OCI-LY7 (cell line): ENCODE measurements around the gene PLA2G2E. TPM values are rescaled to one million over a fixed set of nuclear protein-coding genes. Genes with fewer than 3 reads are reported as not detected.

Source experiments
- BruUV-seq: library from RNA; stranded (reverse); fragments of 400-500 nt; replicated peaks from 2 replicates; lab custom pipeline; 2021; lab: Mats Ljungman, UMichigan
- CTCF ChIA-PET: fragments of 300-600 bp; sonication (Branson Sonifier 250); formaldehyde crosslinking; loops from one replicate; lab custom pipeline; 2022; ENCODE audit warnings: antibody characterized with exemption; ENCODE audit not compliant: unreplicated experiment; lab: Charles Lee
- POLR2A ChIA-PET: fragments of 300-600 bp; sonication (Branson Sonifier 250); formaldehyde crosslinking; loops from one replicate; lab custom pipeline; 2022; ENCODE audit warnings: antibody characterized with exemption; lab: Charles Lee
- DNase-seq: peaks from one replicate; pipeline ENCODE4 v3.0.0-alpha.2; 2015; ENCODE audit warnings: low spot score
- H2AFZ ChIP-seq: fragments of 200-600 bp; sonication (generic), shearing (Covaris generic); 2 replicates; pipeline ENCODE4 v1.6.1; 2014; ENCODE audit warnings: mild to moderate bottlenecking, antibody characterized with exemption, low read length, moderate library complexity
- H3K27ac ChIP-seq: fragments of 200-600 bp; sonication (generic); 2 replicates; pipeline ENCODE4 v1.5.1; 2014; ENCODE audit warnings: mixed run types, low read depth, mild to moderate bottlenecking, moderate library complexity, low read length, inconsistent platforms; ENCODE audit not compliant: poor library complexity, severe bottlenecking
- H3K36me3 ChIP-seq: fragments of 200-600 bp; sonication (generic); 2 replicates; pipeline ENCODE4 v1.6.1; 2014; ENCODE audit warnings: mild to moderate bottlenecking, antibody characterized with exemption, low read length, moderate library complexity, mixed read lengths; ENCODE audit not compliant: insufficient read depth
- H3K4me1 ChIP-seq: fragments of 200-600 bp; sonication (generic); 2 replicates; pipeline ENCODE4 v1.5.1; 2014; ENCODE audit warnings: mild to moderate bottlenecking, low read length; ENCODE audit not compliant: insufficient read depth, poor library complexity, severe bottlenecking
- H3K4me2 ChIP-seq: fragments of 200-600 bp; sonication (generic); 2 replicates; pipeline ENCODE4 v1.6.1; 2014; ENCODE audit warnings: mild to moderate bottlenecking, low read length
- H3K4me3 ChIP-seq: fragments of 200-600 bp; sonication (generic); 2 replicates; pipeline ENCODE4 v1.5.1; 2014; ENCODE audit warnings: mild to moderate bottlenecking, low read depth, low read length; ENCODE audit not compliant: poor library complexity, severe bottlenecking
- H3K79me2 ChIP-seq: fragments of 200-600 bp; sonication (generic); 2 replicates; pipeline ENCODE4 v1.6.1; 2016; ENCODE audit warnings: low read depth, mild to moderate bottlenecking, low read length, moderate library complexity, mixed read lengths; ENCODE audit not compliant: insufficient read depth
- H3K9me2 ChIP-seq: fragments of 200-600 bp; sonication (generic); 2 replicates; pipeline ENCODE4 v1.6.1; 2016; ENCODE audit warnings: mild to moderate bottlenecking, low read length, mixed read lengths; ENCODE audit not compliant: insufficient read depth
- H3K9me3 ChIP-seq: fragments of 200-600 bp; sonication (generic); 2 replicates; pipeline ENCODE4 v1.6.1; 2014; ENCODE audit warnings: mild to moderate bottlenecking, mixed run types, low read length, mixed read lengths
- H4K20me1 ChIP-seq: fragments of 200-600 bp; sonication (generic); 2 replicates; pipeline ENCODE4 v1.6.1; 2014; ENCODE audit warnings: mild to moderate bottlenecking, antibody characterized with exemption, low read length, moderate library complexity, mixed read lengths; ENCODE audit not compliant: insufficient read depth
- CTCF ChIP-seq: fragments of 200-600 bp; sonication (generic); conservative IDR thresholded peaks from 2 replicates; pipeline ENCODE4 v1.5.1; 2014; ENCODE audit warnings: mild to moderate bottlenecking, antibody characterized with exemption, low read length, moderate library complexity, mixed read lengths
- EZH2phosphoT487 ChIP-seq: fragments of 200-600 bp; sonication (generic); IDR thresholded peaks from 2 replicates; pipeline ENCODE4 v1.6.1; 2018; ENCODE audit warnings: low read depth, borderline replicate concordance, mild to moderate bottlenecking, mixed run types, antibody characterized with exemption, low read length, moderate library complexity, mixed read lengths
- intact Hi-C: fragments of 100-400 bp; cut with micrococcal nuclease; formaldehyde crosslinking; loops from one replicate; pipeline ENCODE4 v1.10.0; 2022; ENCODE audit not compliant: unreplicated experiment
- total RNA-seq, 2 experiments: library from RNA; depleted of rRNA in 1 of 2; stranded (reverse); fragments of >200 nt in 1 of 2; shearing (Covaris generic) in 1 of 2; gene quantifications; 2 replicates each; pipeline ENCODE4 v1.2.3, GENCODE V29; 2014 to 2022

PLA2G2E gene
- total RNA-seq, 2 experiments from 2014 or later = not detected

- Histone ChIP-seq H3K36me3 (no peaks in the 10 kb centered on the region), H3K27ac (no peak overlapping the region), H3K4me3 (no peak overlapping the region), H2AFZ (no peak overlapping the region), H3K4me1 (peaks cover 2% of the 10 kb centered on the region), H3K79me2 (no peaks in the 10 kb centered on the region), H4K20me1 (no peaks in the 10 kb centered on the region), H3K4me2 (no peak overlapping the region), H3K9me3 (peaks cover 11% of the 10 kb centered on the region; the same call in 1 of the 2 replicates), H3K9me2 (no peaks in the 10 kb centered on the region)
- no peak for TF ChIP-seq EZH2phosphoT487
- TF ChIP-seq CTCF = no peak
- ChIA-PET CTCF (no interaction called here), POLR2A (interaction anchor here (0.6 kb wide), 1 partner anchor 1701 kb away, joined by 3 read pairs; no protein-coding TSS in a partner anchor)
- DNase-seq = no peak
- intact Hi-C loops = no loop called here
- no TSS peak for BruUV-seq
Observed at GRCh38 chr1:19955534-19956170, 32.2 kb upstream of the PLA2G2E start.

GRCh38 chr1:19954059-19954458, 30.6 kb upstream of the PLA2G2E start:
- H3K4me2 ChIP-seq = no peak overlapping the region
- peaks cover 11% of the 10 kb centered on the region; the same call in 1 of the 2 replicates for H3K9me3 ChIP-seq
- no TSS peak for BruUV-seq
- no peaks in the 10 kb centered on the region for H3K4me1 ChIP-seq
- no peaks in the 10 kb centered on the region for H3K9me2 ChIP-seq
- ChIA-PET CTCF (no interaction called here), POLR2A (no interaction called here)
- DNase-seq = no peak
- intact Hi-C loops = no loop called here
- H3K79me2 ChIP-seq = no peaks in the 10 kb centered on the region
- H2AFZ ChIP-seq = no peak overlapping the region
- H3K4me3 ChIP-seq = no peak overlapping the region
- no peaks in the 10 kb centered on the region for H3K36me3 ChIP-seq
- H4K20me1 ChIP-seq = no peaks in the 10 kb centered on the region
- TF ChIP-seq CTCF (no peak), EZH2phosphoT487 (no peak)
- H3K27ac ChIP-seq = no peak overlapping the region

GRCh38 chr1:19949016-19949415, 25.6 kb upstream of the PLA2G2E start:
- no peak overlapping the region for H3K4me3 ChIP-seq
- H3K4me1 ChIP-seq = no peaks in the 10 kb centered on the region
- intact Hi-C loops = no loop called here
- no peaks in the 10 kb centered on the region for H3K36me3 ChIP-seq
- H2AFZ ChIP-seq = no peak overlapping the region
- ChIA-PET CTCF (no interaction called here), POLR2A (interaction anchor here (0.6 to 0.7 kb wide), 2 partner anchors 31 to 70 kb away, joined by 3 read pairs; no protein-coding TSS in a partner anchor)
- TF ChIP-seq EZH2phosphoT487 (no peak), CTCF (no peak)
- H4K20me1 ChIP-seq = no peaks in the 10 kb centered on the region
- BruUV-seq = no TSS peak
- DNase-seq = no peak
- H3K9me2 ChIP-seq = no peaks in the 10 kb centered on the region
- H3K27ac ChIP-seq = no peak overlapping the region
- no peaks in the 10 kb centered on the region for H3K79me2 ChIP-seq
- H3K4me2 ChIP-seq = no peak overlapping the region
- peaks cover 4% of the 10 kb centered on the region; the same call in 1 of the 2 replicates for H3K9me3 ChIP-seq
